ENCODE results near the gene GMNC. TPM values are rescaled to one million over a fixed set of nuclear protein-coding genes. Genes with fewer than 3 reads are reported as not detected.
A peak's percentile ranks its signal among the peaks of the same experiment; 100 is the strongest.

GMNC gene
- total RNA-seq, 1 donor from 2014 or later, result not detected

GRCh38 chr3:190848870-190849269 lies 13.6 kb downstream of the GMNC start:
- no peak for DNase-seq

GRCh38 chr3:190847436-190847835 lies 15.1 kb downstream of the GMNC start:
- DNase-seq, result no peak

- no peak for DNase-seq
Measured at GRCh38 chr3:190840146-190840545, 22.3 kb downstream of the GMNC start.

GRCh38 chr3:190831225-190831624 lies 31.3 kb downstream of the GMNC start:
- DNase-seq, result no peak

GRCh38 chr3:190830031-190830430 lies 32.5 kb downstream of the GMNC start:
- DNase-seq, result no peak

- no peak for DNase-seq
Measured at GRCh38 chr3:190826018-190826417, 36.5 kb downstream of the GMNC start.

GRCh38 chr3:190825386-190826016 lies 37.0 kb downstream of the GMNC start:
- DNase-seq, result no peak

GRCh38 chr3:190811775-190812480 lies 50.6 kb downstream of the GMNC start:
- peak; percentile 4 for DNase-seq

- no peak for DNase-seq
Measured at GRCh38 chr3:190810957-190811356, 51.5 kb downstream of the GMNC start.

- DNase-seq, result no peak
Measured at GRCh38 chr3:190809351-190809750, 53.1 kb downstream of the GMNC start.

GRCh38 chr3:190807719-190808375 lies 54.6 kb downstream of the GMNC start:
- no peak for DNase-seq
